Measurements from ENCODE around the gene ATP6V1E1.

Gene ATP6V1E1

GRCh38 chr22:17554814-17555213, 73.7 kb downstream of the ATP6V1E1 start:
- no peak overlapping the region for H3K4me3 ChIP-seq (ENCODE audit: low read depth, low read length)
- no peak for TF ChIP-seq CTCF (IDR thresholded peaks at IDR 0.05; ENCODE audit: low read depth, low read length)
- DNase-seq (ENCODE audit: low read depth, low spot score) = no peak
- in situ Hi-C loops (cut with HindIII; ENCODE audit: low sequenced_read_pairs) = no loop called here

DNA sequence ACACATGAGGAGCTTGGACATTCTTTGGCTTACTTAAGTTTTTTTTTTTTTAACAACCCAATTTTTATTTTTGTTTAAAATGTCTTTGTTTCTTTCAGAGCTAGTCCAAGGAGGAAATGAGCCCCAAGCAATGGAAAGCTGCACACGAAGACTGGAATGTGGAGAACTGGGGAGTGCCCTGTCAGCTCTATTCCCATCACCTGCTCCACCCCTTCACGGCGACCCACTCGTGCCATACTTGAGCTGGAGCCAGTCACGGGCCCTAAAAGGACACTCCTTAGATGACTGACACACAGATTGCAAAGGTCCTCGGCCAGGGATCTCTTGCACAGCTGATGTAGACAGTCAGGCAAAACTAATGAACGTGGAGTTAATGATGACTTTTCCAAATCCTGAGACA, 75.8 kb downstream of the ATP6V1E1 start:
- no peak overlapping the region for H3K4me3 ChIP-seq (ENCODE audit: low read depth, low read length)
- in situ Hi-C loops (cut with HindIII; ENCODE audit: low sequenced_read_pairs) = no loop called here
- DNase-seq (ENCODE audit: low read depth, low spot score) = no peak
- TF ChIP-seq CTCF (IDR thresholded peaks at IDR 0.05; ENCODE audit: low read depth, low read length) = no peak

- in situ Hi-C loops (cut with HindIII; ENCODE audit: low sequenced_read_pairs) = no loop called here
- TF ChIP-seq CTCF (IDR thresholded peaks at IDR 0.05; ENCODE audit: low read depth, low read length) = no peak
- DNase-seq (ENCODE audit: low read depth, low spot score) = no peak
- H3K4me3 ChIP-seq (ENCODE audit: low read depth, low read length) = no peak overlapping the region
Observed at GRCh38 chr22:17549655-17550054, 78.9 kb downstream of the ATP6V1E1 start.

DNA sequence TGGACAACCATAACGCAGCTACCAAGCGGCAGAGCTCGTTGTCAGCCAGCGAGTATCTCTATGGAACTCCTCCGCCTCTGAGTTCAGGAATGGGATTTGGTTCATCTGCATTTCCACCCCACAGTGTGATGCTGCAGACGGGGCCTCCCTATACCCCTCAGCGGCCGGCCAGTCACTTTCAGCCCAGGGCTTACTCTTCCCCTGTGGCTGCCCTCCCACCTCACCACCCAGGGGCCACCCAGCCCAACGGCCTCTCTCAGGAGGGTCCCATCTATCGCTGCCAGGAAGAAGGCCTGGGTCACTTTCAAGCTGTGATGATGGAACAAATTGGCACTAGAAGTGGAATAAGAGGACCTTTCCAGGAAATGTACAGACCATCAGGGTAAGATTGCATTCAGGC, 79.4 kb downstream of the ATP6V1E1 start:
- no peak overlapping the region for H3K4me3 ChIP-seq (ENCODE audit: low read depth, low read length)
- TF ChIP-seq CTCF (IDR thresholded peaks at IDR 0.05; ENCODE audit: low read depth, low read length) = no peak
- in situ Hi-C loops (cut with HindIII; ENCODE audit: low sequenced_read_pairs) = no loop called here
- no peak for DNase-seq (ENCODE audit: low read depth, low spot score)

GRCh38 chr22:17548756-17549035, 79.9 kb downstream of the ATP6V1E1 start:
- no peak for TF ChIP-seq CTCF (IDR thresholded peaks at IDR 0.05; ENCODE audit: low read depth, low read length)
- DNase-seq (ENCODE audit: low read depth, low spot score) = no peak
- in situ Hi-C loops (cut with HindIII; ENCODE audit: low sequenced_read_pairs) = no loop called here
- no peak overlapping the region for H3K4me3 ChIP-seq (ENCODE audit: low read depth, low read length)

- TF ChIP-seq CTCF (IDR thresholded peaks at IDR 0.05; ENCODE audit: low read depth, low read length) = no peak
- DNase-seq (ENCODE audit: low read depth, low spot score) = no peak
- in situ Hi-C loops (cut with HindIII; ENCODE audit: low sequenced_read_pairs) = no loop called here
- H3K4me3 ChIP-seq (ENCODE audit: low read depth, low read length) = no peak overlapping the region
Observed at GRCh38 chr22:17548010-17548755, 80.4 kb downstream of the ATP6V1E1 start.

DNA sequence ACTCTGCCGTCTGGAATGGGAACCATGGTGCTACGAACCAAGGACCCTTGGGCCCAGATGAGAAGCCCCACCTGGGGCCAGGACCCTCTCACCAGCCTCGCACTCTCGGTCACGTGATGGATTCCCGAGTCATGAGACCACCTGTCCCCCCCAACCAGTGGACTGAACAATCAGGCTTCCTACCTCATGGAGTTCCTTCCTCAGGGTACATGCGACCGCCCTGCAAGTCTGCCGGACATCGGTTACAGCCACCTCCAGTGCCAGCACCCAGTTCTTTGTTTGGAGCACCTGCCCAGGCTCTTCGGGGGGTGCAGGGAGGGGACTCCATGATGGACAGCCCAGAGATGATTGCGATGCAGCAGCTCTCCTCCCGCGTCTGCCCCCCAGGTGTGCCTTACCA, 86.1 kb downstream of the ATP6V1E1 start:
- H3K4me3 ChIP-seq (ENCODE audit: low read depth, low read length) = no peak overlapping the region
- TF ChIP-seq CTCF (IDR thresholded peaks at IDR 0.05; ENCODE audit: low read depth, low read length) = no peak
- no peak for DNase-seq (ENCODE audit: low read depth, low spot score)
- in situ Hi-C loops (cut with HindIII; ENCODE audit: low sequenced_read_pairs) = no loop called here

Data from astrocyte of the spinal cord (primary cell).